Islet precursor cell (in vitro differentiated cells): ENCODE results near the gene CLCN4.
A peak's percentile ranks its signal among the peaks of the same experiment; 100 is the strongest.

Source experiments
- DNase-seq: peaks from one replicate; pipeline ENCODE4 v3.0.0-alpha.2; 2018

Gene CLCN4

DNA sequence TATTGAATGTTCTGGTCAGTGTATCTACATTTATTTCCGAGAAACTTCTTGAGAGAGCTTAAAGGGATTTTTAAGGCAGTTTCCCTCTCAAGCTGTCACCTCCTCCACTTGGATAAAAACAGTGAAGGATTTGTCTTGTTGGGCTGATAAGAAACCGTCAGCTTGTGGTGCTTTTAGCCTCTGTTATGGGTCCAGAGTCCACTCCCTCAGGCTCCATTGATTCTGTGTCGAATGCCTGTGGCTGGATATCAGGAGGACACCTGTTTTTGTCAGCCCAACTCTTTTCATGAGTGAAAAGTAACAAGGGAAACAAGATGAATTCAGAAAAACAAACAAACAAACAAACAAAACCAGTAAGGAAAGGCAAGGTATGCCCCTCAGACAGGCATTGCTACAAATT lies 12.4 kb downstream of the CLCN4 start:
- DNase-seq: no peak

DNA sequence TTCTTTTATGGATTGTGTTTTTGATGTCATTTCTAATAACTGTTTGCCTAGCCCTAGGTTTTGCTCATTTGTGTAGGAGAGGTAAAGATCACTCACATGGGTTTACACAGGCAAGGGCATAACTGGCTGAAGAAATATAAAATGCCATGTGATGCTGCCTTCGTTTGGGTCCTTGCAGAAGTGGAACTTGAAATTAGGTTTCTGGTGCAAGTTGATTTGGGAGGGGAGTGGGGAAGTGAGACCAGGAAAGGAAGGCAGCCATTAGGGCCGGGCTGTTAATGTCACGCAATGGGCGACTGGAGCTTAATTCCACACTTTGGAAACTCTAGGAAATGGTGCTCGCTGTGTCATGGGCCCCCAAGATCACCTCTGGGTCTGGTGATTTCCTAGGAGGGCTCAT lies 14.5 kb downstream of the CLCN4 start:
- DNase-seq: no peak

DNA sequence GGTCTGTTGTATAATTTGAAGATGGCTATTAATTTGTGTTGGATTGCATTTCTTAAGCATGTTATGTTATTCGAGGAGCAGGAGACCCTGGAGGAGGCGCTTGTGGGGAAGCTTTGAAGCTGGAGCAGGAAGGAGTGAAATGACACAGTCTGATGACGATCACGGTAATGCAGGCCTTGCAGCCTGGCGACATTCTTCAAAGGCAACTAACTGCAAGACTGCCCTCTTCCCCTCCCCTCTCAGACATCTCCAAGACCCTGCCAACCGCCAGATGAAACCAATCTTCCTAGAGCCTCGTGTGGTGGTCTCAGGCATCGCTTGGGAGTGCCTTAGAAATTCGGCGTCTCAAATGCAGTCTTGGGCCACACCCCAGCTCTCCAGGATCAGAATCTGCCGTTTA lies 16.1 kb downstream of the CLCN4 start:
- DNase-seq: peak; percentile 70

DNA sequence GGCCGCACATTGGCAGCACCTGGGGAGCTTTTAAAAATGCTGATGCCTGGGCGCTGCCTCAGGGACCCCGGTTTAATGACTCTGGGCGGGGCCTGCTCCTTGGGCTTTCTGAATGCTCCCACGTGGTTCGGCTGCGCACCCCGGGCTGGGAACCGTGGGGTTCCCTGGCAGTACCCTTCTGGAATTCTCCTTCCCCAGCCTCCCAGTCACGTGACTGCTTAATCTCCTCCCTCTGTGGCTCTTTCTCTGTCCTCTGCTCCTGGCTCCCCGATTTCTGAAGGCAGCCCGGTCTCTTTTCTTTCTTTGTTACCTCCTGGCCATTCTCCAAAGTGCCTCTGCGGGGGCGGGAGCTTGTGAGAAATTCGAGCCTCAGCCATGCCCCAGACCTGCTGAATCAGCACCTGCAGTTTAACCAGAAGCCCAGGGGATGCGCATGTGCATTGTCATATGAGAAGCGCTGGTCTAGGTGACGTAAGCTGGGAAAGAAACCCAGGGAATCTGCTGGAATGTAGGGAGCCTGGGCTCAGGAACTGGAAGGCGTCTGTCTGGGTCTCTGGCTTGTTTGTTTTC lies 16.6 kb downstream of the CLCN4 start:
- peak; percentile 91 for DNase-seq

DNA sequence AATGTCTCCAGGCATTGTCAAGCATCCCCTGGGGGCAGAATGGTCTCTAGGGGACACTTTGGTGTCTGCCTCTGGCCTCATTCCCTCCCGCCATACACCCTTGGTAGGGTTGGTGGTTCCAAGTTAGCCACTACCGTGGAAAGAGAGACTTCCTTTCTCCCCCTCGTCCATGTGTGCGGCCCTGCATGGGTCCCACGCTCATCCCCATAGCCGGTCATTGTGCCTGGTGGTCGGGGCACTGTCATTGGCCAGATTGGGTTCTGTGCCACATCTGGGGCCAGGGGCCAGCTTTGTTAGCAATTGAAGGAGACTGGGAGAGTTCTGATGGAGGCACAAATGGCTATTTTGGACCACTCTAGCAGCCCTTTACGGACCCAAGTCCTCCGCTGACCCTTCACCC lies 17.3 kb downstream of the CLCN4 start:
- no peak for DNase-seq

DNA sequence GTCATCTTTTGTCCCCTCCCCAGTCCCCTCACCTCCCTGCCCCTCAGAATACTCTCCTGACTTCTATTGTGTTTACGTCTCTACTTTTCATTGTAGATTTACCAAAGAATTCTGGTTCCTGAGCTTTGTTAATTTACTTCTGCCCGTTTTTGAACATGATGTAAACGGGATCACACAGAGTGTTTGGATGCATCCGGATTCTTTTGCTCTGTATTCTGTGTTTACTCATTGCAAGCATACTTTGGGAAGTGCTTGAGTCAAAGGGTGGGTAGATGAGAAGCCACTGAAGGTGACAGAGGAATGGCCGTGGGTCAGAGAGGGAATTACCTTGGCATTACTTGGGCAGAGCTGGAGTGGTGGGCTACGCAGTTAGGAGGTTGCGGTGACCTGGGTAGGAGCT lies 18.0 kb downstream of the CLCN4 start:
- no peak for DNase-seq

DNA sequence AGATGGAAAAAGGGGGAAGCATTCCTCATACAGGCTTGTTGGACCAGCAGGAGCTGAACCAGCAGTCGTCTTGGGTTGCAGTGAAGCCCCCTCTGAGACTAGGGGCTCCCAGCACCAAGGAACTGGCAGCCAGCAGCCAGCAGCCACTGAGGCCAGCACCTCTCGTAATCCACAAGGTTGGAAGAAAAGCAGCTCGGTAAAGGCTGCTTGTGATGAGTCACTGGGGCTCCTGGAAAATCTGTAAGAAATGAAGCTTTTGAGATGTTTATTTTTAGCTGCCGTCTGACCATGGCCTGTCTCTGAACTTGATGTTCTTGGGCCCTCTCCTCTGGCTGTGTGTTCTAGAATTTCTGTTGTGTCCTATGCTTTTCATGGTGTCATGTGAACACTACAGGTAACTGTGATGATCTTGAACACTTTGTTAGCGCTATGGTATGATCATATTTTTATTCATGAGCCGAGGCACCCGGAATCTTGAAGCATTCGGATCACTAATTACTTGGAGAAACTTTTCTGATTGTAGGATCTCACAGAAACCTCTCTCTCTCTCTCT lies 18.6 kb downstream of the CLCN4 start:
- no peak for DNase-seq

DNA sequence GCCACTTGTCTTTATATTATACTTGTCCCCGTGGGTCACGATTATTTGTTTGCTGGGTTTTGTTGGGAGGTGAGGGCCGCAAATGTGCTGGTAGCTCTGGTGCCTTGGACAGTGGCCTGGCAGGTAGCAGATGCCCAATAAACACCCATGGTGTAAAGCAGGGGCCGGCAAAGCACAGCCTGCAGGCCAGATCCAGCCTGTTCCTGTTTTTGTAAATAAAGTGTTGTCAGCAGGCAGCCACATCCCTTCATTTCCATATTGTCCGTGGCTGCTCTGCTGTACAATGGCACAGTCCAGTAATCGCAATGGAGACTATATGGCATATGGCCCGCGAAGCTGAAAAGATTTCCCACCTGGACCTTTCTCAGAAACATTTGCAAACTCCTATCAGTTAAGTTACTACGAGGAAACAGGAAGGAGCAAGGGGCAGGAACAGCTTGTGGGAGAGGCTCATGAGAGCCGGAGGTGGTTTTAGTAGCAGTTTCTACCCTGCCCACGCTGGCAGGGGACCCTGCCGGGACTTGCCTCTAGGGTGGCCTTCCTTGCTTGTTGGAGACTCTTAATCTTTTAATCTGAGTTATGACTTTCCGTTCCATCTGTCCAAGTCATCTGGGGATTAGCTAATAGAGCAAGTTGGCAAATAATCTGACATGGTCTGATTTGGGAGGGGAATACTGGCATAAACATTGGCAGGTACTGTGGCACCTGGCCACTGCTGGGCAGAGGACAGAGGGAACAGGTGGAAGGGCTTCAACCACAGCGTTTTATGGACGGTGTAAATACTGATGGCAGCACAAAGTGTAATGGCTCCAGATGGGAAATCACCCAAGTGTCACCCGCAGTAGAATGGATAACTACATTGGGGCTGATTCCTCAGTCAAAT lies 19.6 kb downstream of the CLCN4 start:
- no peak for DNase-seq

DNA sequence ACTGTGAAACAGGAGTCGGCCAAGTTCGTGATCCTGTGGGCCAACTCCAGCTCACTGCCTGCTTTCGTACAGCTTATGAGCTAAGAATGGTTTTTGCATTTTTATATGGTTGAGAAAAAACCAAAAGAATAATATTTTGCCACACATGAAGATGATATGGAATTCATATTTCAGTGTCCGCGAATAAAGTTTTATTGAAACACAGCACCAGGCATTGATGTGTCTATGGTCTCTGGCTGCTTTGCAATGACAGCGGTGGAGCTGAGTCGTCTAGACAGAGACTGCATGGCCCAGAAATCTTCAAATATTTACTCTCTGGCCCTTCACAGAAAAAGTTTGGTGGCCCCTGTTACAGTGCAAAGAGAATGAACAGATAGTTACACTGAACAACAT lies 20.2 kb downstream of the CLCN4 start:
- no peak for DNase-seq

DNA sequence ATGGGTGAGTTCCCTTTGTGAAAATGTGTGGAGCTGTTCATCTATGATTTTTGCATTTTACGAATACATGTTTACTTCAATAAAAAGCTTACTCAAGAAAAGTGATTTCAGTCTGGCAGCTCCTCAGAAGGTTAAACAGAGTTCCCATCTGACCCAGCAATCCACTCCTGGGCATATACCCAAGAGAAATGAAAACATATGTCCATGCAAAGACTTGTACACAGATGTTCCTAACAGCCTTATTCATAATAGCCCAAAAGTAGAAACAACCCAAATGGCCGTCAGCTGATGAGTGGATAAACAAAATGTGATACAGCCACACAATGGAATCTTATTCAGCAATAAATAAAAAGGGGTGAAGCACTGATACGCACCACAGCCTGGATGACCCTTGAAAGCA lies 20.8 kb downstream of the CLCN4 start:
- no peak for DNase-seq

DNA sequence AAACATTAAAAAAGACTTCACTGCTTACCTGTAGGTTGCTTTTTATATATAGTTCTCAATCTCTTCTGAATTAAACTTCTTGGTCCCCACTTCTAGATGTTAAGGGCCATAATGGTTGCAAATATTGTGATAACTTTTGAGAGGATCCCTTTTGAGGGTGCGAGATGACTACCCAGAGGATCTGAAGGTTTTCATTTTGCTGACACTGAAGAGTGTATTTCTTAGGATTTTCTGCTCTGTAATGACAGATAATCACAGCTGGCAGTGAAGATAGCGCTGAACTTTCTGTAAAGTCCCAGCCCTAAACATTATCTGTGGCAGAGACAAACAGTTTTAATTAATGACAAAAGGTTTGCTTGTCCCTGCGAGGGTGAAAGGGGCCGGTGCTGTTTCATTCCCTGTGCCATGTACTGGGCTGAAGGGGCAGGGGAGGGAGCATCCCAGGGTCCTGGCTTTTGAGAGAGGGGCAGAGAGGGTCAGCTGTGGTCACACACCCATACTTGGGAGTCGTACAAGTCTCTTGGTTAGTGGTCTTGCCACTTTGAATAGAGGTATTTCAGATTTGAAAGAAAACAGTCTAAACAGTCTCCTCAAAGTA lies 22.2 kb downstream of the CLCN4 start:
- no peak for DNase-seq

DNA sequence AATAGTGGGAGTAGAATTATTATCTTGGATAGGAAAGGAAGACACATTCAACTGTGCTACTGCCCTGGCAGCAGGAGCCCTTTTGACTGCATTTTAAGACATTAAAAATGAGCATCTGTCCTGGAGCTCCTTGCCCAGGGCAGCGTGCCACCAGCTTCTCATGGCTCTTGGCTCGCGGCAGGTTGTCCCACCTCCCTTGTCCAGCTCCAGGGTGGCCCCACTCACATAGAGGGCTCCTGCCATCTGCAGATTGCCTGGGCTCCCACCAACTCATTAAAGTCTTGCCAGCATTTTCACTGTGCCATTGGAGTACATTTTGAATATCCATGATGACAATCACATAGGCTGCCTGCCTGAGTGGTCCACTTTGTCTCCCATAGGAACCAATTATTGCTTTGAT lies 27.0 kb downstream of the CLCN4 start:
- no peak for DNase-seq

DNA sequence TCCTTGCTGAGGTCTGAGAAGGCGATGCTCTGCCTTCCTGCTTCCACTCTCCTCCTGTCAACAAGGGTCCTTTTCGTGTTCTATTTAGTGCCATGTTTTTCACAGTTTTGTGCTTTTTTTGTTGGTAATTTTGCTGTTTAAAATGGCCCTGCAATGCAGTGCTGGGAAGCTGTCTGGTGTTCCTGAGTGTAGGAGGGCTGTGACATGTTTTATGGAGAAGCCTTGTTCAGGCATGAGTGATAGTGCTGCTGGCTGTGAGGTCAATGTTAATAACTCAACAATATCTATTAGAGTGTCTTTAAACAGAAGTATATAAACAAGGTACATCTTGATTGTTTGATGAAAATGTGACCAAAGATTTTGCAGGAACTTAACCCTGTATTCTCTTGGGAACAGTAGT lies 27.6 kb downstream of the CLCN4 start:
- DNase-seq: no peak

DNA sequence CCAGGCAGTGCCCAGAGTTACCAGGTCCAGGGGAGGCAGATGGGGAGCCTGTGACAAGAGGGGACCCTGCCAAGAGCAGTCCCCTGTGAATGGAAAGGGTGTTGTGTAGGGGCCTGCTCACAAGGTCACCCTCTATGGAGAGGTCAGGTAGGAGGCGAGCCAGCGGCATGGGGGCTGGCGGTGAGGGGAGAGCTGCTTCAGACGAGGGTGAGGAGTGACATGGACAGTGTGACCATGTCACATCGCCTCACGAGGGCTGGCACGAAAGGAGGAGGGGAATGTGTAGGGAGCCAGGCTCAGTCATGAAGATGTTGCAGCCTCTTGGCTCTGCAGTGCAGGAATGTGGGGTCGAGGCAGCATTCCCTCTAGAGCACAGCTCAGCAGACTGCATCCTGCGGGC lies 29.6 kb downstream of the CLCN4 start:
- DNase-seq: no peak

DNA sequence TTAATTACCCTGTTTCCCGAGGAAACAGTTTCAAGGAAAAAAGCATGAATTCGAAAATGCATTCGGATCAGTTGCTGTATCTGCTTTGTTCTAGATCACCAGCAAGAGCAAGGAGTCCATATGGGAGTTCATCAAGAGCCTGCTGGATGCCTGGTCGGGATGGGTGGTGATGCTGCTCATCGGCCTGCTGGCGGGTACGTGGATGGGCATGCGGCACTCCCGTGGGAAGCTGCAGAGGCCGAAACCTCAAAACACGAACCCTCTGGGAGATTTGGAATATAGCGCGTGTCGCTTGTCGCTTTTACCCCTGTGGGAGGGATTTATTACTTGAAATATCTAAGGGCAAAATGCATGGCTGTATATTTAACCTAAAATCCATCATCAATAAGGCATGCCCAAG lies 30.6 kb downstream of the CLCN4 start:
- no peak for DNase-seq

DNA sequence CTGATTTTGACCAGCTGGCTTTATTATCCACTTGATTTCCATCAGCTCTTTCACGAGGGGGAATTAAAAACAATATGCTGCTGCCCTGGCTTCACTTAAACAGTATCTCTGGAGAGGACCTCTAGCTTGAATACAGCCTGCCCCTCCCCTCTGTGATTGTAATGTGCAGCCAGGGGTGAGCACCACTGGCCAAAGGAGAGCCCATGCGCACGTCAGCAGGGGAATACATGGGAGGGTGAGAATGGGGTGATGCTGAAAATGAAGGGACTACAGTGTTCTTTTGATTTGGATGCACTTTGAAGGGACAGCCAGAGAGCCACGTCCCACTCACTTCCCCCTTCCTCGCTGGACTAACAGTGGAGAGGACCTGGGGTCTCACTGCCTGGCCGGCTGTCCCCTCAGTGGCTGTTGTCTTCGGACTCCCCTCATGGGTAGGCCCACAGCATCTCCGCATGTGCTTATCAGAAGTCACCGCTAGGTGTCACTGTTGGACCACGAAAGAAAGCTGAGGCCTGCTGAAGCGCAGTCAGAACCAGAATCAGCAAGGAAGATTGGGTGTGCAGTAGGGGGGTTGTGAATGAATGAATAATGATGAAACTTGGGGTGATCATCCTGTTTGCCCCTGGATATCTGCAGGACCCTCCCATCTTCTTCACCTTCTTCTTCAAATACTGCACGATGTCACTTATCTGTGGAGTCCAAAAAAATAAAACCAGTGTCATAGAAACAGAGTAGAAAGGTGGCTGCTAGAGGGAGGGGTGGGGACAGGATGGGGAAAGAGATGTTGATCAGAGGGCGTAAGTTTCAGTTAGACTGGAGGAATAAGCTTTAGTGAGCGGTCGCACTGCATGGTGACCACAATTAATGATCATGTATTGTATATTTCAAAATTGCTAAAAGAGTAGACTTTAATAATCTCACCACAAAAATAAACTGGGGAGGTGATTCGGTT lies 32.8 kb downstream of the CLCN4 start:
- peak; percentile 78 for DNase-seq

DNA sequence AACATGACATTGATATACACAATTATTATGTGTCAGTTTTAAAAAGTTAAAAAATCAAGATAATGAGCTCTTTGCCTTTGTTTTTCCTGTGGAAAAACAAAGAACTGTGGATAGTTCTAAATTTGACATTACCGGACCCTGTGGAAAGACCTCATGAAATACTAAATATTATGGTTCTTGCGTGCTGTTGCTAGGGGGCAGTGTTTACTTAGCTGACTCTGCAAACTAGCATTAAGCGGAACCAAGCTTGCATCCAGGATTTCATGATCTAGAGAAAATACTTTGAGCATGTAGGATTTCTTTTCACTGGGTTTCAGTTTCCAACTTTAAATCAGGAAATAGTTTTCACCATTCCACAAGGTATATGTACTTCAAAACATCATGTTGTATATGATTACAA lies 33.6 kb downstream of the CLCN4 start:
- DNase-seq: no peak

DNA sequence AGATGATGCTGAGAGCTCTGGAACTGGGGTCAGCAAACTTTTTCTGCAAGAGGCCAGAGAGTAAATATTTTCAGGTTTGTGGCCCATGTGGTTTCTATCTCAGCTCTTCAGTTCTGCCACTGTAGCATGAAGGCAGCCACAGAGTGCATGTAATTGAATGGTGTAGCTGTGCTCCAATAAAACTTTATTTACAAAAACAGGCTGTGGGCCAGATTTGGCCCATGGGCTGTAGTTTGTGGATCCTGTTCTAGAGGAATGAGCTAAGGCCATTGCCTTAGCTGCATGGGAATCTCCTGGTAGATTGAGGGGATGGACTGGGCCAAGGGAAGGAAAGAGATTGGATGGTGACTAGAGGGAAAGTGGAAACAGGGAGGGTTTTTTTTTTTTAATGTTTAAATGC lies 36.8 kb downstream of the CLCN4 start:
- no peak for DNase-seq

DNA sequence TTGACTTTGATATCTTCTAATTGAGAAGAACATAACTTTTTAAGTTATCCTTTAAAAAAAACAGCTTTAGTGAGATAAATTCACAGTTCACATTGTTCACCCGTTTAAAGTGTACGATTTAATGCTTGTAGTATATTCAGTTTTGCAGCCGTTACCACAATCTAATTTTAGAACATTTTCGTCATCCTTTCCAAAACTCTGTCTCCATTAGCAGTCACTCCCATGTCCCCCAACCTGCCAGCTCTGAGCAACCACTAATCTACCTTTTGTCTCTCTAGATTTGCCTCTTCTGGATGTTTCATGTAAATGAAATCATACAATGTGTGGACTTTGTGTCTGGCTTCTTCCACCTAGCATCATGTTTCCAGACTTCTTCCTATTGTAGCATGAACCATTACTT lies 38.6 kb downstream of the CLCN4 start:
- DNase-seq: no peak

DNA sequence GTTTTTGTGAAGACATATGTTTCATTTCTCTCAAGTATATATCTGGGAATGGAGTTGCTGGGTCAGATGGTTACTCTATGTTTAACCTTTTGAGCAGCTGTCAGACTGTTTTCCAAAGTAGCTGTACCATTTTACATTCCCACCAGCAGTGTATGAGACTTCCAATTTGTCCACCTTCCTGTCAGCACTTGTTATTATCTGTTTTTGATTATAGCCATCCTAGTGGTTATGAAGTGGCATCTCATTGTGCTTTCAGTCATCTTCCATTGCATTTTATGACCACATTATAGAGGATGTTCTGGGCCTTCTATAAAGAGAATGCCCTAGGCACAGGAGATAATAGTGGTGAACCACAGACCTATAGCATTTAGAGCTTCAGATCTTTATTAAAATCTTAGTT lies 39.2 kb downstream of the CLCN4 start:
- DNase-seq: no peak

DNA sequence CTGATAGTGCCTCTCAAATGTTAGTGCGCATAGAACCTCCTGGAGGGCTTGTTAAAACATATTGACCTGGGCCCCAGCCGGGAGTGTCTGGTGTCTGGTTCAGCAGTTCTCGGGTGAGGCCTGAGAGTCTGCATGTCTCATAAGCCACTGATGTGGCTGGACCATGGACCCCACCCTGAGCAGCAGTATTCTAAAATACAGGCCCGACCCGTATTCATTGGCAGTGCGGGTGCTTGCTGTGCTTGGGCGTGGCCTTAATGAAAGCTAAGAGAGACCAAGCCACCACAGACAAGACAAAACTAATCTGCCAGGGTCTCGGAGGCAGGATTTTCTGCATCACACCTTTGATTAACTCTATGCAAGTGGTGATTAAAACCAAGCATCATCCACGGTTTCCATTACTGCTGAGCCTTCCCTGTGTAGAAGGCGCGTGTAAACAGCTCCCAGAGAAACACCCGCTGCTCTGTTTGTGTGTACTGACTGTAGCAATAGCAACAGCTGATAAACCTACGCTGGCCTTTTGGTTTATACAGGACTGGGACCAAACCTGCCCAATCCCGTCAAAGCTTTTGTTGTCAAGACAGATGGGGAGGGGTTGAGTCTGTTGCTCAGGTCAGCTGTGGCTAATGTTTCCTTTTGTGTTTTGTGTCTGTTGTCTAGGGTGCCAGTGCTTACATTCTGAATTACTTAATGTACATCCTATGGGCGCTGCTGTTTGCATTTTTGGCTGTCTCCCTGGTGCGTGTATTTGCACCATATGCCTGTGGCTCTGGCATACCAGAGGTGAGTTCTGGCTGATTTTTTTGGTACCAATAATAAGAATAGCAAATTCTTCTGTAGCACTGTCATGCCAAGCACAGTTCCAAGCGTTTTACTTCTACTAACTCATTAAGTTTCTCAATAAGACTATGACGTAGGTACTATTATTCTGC lies 40.8 kb downstream of the CLCN4 start:
- no peak for DNase-seq

DNA sequence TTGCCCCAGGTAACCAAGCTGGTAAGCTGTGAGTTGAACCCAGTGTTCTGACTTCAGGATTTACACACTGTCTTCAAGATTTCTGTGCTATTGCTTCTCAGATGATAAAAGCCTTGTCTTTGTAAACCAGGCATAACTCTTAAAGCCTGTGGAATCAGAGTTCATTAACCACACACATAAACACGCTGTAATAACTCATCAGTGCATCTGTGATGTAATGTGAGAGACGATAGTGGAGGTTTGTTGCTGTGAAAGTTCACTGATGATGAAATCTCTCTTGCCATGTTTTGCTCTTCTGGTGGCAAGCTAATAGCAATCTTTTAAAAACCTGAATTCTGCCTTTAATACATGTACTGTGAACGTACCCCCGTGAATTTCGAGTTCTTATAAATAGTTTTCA lies 41.5 kb downstream of the CLCN4 start:
- DNase-seq: no peak
